HG03159 (cell line): ENCODE results near the gene CWC22.
"Not testable (repeated sequence)": the region's sequence is repeated elsewhere in the genome, so short reads cannot be mapped to it uniquely, and the experiment has no call there.

Experiments
- ATAC-seq: cut with Tn5 transposase; IDR thresholded peaks from one replicate; pipeline ENCODE4 v1.9.1; 2021; ENCODE audit warnings: mild to moderate bottlenecking, moderate library complexity; ENCODE audit not compliant: unreplicated experiment

Gene CWC22

GRCh38 chr2:180003559-180003958, 3.5 kb downstream of the CWC22 start:
- ATAC-seq = no peak

- ATAC-seq = no peak
These were observed 4.0 kb downstream of the CWC22 start for GRCh38 chr2:180003073-180003472.

DNA sequence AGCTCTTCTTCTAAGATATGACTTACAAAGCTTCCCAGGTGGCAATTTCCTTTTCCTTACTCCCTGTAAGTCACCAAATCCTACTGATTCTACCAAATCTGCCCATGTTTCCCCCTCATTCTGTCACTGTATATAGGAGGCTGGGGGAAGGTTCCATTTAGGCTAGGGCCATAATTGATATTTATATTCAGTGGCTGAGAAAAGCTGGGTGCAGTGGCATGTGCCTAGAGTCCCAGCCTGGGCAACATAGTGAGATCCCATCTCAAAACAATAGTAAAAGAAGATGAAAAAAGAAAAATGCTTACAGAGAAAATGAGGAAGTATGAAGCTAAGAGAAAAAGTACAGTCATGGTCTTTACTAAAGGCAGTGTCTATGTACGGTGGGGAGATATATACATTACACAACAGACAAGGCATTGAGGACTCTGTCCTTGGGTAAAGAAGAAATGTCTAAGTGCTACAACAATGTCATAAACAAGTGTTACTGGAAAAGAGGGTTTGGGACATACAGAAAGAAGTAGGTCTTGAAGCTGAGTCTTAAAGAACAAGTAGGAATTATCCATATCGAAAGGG, 4.8 kb downstream of the CWC22 start:
- no peak for ATAC-seq

GRCh38 chr2:180001726-180002125, 5.4 kb downstream of the CWC22 start:
- no peak for ATAC-seq

DNA sequence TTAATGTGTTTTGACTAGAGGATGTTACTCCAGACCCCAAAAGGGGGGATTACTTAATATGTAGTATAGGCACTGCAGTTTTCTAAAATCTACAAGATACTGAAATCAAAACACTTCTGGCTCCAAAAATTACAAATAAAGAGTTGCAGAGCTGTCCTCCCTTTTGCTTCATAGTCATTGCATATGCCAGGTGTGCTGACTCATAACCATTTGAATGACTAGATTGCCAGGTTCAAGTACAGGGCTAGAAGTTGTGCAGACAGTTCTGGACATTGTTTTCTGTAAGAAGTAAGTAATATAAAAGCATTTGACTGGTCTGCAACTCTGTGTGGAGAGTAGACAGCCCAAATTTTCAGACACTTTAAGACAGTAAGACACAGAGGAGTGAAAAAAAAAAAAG, 6.7 kb downstream of the CWC22 start:
- no peak for ATAC-seq

DNA sequence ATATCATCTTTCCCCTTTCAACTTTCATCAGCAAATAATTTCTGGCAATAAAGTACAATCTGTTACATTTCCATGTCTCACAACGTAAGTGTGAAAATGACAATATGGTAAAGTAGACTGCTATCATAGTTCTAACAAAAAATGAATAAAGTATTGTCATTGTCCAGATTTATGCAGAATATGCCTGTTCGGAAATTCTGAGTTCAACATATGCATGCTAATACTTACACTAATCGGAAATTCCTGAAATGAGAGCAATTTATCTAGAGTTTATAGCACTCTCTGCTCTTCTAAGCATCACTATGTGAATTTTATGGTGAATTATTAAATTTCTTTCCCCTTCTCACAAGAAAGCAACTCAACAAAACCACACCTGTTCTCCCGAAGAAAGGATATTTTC, 8.1 kb downstream of the CWC22 start:
- ATAC-seq = no peak

GRCh38 chr2:179995741-179996515, 11.2 kb downstream of the CWC22 start:
- ATAC-seq = no peak

GRCh38 chr2:179991344-179991743, 15.8 kb downstream of the CWC22 start:
- no peak for ATAC-seq

DNA sequence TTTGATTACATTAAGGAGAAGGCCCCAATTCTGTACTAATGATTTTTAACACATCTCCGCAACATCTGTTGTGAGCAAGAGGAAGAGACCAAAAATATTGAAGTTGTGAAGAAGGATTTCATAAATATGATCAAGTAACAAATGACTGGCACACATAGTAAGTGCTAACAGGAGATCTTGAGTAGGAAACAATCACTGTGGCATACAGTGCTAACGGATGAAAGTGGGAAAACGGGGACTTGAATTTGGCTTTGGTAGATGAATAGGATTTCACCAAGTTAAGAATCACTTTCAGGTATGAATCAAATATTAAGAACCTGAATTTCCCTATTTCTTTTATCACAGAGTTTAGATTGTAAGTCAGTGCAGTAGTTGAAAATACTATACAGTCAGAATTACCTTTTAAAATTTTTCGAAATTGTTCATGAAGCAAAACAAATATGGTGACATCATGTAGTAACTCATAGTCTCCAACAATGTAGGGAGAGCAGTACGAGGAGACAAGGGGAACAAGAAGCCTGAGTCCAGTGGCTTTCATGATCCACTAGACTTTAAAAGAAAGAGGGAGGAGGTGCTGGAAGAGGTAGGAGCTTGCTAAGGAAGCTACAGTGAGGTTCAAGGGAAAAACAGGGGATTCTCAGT, 16.3 kb downstream of the CWC22 start:
- no peak for ATAC-seq

DNA sequence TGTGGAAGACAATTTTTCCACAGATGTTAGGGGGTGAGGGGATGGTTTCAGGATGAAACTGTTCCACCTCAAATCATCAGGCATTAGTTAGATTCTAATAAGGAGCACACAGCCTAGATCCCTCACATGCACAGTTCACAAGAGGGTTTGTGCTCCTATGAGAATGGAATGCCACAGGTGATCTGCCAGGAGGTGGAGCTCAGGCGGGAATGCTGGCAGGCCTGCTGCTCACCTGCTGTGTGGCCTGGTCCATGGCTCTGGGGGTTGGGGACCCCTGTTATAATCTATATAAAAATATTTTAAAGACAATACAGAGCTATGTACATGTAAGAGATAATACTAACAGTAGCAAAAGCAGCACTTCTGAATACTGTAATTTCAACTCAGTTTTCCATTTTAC, 19.2 kb downstream of the CWC22 start:
- no peak for ATAC-seq

DNA sequence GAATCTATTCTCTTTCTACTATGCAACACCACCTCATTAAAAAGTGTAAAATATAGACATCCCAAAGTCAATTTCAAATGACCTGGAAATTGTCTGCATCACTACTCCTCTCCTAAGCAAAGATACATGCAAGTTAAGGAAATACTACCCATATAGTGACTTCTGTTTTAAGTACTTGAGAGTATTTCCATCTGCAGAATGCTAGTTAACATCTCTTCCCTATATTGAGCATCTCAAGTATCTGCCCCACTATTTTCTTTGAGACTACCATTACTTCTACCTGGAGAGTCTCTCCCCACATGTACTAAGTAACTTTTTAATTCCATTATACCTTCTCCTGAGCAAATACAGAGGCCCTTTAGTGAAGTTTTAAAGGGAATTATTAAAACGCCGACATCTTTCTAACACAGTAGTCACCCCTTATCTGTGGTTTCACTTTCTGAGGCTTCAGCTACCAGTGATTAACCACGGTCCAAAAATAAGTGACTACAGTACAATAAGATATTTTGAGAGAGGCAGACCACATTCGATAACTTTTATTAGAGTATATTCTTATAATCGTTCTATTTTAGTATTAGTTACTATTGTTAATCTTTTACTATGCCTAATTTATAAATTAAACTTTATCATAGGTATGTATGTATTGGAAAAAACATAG, 21.8 kb downstream of the CWC22 start:
- ATAC-seq = peak; percentile 95

DNA sequence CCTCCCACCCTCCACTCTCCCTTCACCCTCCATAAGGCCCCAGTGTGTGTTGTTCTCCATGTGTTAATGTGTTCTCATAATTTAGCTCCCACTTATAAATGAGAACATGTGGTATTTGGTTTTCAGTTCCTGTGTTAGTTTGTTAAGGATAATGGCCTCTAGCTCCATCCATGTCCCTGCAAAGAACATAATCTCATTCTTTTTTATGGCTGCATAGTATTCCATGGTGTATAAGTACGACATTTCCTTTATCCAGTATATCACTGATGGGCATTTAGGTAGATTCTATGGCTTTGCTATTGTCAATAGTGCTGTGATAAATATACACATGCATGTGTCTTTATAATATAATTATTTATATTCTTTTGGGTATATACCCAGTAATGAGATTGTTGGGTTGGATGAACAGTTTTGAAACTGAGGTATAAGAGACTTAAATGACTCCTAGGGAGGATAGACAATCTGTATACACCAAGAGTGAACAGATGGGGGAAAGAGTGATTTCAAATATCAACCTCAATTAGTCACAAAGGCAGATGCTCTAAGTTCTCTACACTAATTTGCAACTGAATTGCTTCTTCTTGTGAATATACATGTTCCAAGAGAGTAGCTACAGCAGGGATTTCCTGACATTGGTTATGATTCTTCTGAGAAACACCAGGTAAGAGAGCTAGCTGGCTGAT, 23.7 kb downstream of the CWC22 start:
- no peak for ATAC-seq

DNA sequence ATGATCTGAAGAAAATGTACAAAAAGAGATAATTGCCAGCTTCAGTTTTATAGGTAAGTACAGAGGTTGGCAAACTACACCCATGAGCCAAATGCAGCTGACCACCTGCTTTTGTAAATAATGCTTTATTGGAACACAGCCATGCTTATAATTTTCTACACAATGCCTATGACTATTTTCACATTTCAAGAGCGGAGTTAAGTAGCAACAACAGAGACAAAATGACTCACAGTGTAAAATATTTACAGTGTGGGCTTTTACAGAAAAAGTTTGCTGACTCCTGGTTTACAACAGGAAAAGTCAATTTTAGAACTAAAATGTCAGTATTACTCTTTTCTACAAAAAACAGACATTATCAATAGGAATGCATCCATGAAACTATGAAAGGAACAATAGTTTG, 26.0 kb downstream of the CWC22 start:
- no peak for ATAC-seq

- no peak for ATAC-seq
These were observed 32.3 kb downstream of the CWC22 start for GRCh38 chr2:179974761-179975160.

DNA sequence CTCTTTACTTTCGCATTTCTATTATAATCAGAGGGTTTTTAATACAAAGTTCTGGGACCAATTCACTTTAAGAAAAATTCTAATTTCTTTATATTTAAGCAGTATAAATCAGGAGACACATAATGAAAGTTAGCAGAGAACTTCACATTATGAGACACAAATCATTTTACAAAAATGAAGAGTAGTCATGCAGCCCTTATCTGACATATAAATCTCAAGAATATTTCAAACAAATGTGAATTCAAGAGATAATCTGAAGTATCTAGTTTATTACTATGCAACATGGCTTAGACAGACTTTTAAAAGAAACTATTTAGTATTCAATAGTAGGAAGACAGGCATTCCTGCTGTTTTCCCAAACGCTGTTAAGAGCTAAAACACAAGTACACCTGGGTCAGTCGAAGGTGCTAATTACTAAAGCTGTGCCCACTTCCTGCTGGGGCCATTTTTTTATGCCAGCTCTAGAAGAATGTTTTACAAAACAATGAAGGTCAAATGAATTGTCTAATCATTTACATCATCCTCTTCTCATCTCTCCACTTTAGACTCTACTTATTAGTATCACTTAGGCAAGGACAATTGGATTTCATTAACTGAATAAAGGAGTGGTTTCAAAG, 40.2 kb downstream of the CWC22 start:
- no peak for ATAC-seq

- ATAC-seq = no peak
These were observed 41.5 kb downstream of the CWC22 start for GRCh38 chr2:179965291-179966258.

DNA sequence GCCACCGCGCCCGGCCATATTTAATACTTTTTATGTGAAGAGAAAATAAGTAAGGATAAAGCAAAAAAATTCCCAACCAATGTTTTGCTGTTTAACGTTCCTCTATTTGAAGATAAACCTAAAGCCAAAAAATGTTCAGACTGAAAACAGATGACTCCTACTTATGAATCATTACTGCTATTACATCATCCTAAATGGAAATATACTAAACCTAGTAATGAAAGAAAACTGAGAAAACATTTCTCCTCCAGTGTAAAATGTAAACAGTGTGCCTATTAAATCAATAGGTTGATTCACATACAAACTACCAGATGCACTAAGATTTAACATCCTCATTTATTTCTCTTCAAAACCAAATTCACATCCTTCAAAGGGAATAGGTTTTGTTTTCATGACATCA, 43.5 kb downstream of the CWC22 start:
- no peak for ATAC-seq

DNA sequence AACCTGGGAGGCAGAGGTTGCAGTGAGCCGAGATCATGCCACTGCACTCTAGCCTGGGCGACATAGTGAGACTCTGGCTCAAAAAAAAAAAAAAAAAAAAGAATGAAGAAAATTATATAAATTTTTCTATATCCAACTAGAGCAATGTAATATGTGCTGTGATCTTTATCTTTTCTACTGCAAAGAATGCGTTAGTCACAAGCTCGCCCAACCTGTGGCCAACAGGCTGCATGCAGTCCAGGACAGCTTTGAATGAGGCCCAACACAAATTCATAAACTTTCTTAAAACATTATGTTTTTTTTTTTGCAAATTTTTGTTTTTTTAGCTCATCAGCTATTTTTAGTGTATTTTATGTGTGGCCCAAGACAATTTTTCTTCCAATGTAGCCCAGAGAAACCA, 48.8 kb downstream of the CWC22 start:
- ATAC-seq = not testable (repeated sequence)

- ATAC-seq = no peak
These were observed 53.1 kb downstream of the CWC22 start for GRCh38 chr2:179954026-179954425.

DNA sequence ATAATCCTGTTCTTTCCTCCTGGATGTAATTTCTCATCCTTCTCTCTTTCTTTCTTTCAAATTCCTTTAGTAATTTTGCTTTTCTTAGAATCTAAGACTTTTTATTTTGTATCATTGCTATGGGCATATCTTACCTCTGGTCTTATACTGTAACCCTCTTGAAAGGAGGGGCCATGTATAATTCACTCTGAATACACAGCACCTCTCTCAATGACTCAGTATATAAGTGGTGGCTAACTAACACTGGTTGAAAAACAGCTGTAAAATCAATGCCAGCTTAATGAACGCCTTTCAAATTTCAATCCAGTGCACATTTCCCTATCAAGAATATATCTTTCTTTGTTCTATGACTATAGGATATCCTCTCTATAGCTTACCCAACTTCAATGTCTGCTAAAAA, 53.7 kb downstream of the CWC22 start:
- ATAC-seq = no peak
